GM19351 (cell line): ENCODE results near the gene FGF7.
"Not testable (repeated sequence)": the region's sequence is repeated elsewhere in the genome, so short reads cannot be mapped to it uniquely, and the experiment has no call there.

Experiments used
- ATAC-seq: cut with Tn5 transposase; IDR thresholded peaks from one replicate; pipeline ENCODE4 v1.9.1; 2021; ENCODE audit warnings: mild to moderate bottlenecking, moderate library complexity; ENCODE audit not compliant: unreplicated experiment

FGF7 gene

GRCh38 chr15:49438962-49439631, 16.1 kb downstream of the FGF7 start:
- peak; percentile 92 for ATAC-seq

- ATAC-seq: no peak
These were observed 16.8 kb downstream of the FGF7 start for GRCh38 chr15:49439678-49440395.

GRCh38 chr15:49441356-49441755, 18.3 kb downstream of the FGF7 start:
- ATAC-seq: no peak

DNA sequence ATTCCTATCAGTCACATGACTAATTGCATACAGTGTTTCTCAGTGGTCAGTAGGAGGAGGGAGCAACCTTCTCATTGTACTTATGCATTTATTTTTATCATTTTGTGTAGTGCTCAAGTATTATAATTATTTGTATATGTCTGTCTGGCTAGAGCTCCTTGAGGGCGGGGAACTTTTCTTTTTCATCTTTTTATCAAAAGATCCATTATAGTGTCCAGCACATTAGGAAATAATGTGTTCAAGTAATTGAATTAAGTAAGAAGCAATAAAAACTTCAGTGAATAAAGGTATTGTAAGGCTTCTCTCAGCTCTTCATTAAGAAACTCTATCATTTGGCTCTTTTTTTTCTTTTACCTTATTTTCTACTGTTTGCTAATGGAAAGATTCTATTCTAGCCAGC, 18.8 kb downstream of the FGF7 start:
- ATAC-seq: no peak

GRCh38 chr15:49452595-49452994, 29.6 kb downstream of the FGF7 start:
- ATAC-seq: no peak

DNA sequence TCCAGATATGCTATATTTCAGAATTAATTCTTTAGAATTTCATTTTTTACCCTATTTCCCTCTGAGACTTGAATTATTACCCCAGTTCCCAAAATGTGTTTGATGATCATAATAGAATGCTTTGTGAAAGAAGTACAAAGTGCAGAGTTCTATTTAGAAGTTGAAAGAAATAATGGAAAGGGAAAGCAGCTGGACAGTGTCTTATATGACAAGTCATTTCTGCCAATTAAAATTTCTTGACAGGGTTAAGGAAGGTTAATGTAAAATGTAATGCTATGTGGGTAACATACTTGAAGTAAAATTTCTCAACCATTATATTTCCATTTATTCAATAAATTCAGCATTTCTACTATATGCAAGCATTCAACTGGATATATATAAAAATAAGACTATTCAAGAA, 33.1 kb downstream of the FGF7 start:
- ATAC-seq: no peak

DNA sequence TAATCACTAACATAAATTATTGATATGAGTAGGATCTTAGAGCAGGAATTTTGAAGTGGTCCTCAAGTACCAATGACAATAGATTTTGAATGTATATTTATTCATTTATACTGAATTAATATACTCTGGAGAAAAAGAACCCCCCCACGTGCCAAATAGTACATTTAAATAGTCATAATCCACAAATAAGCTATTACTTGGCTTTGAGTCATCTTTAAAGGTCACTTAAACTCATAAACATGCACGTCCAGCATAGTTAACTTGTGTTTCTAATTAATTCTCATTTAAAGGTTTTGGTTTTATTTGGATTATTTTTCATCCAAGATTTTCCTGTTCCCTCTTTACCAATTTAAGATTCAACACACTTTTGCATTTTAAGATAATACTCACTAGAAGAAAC, 35.1 kb downstream of the FGF7 start:
- ATAC-seq: no peak

DNA sequence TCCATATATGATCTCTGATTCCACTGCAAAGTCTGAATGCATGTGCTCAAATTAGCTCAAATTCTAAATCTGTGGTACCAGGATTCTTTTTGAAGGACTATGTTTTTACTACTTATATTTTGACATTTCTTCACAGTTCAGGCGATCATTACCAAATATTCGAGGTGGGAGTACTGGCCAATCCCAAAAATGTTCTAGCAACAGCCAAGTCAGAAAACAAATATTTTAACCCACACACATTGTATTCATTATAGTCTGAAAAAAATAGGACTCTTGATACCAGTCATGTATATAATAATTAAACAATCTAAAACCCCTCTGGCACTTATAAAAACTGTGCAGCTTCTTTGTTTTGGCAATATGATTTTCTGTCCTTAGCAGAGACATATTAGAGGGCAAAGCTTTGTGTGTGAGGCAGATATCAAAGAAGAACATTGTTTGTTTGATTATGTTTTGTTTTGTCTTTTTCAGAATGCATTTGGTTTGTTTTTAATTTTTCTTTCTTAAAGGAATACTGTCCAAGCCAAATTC, 37.4 kb downstream of the FGF7 start:
- ATAC-seq: no peak

- ATAC-seq: no peak
These were observed 39.3 kb downstream of the FGF7 start for GRCh38 chr15:49462232-49462844.

GRCh38 chr15:49464522-49464921, 41.5 kb downstream of the FGF7 start:
- no peak for ATAC-seq

DNA sequence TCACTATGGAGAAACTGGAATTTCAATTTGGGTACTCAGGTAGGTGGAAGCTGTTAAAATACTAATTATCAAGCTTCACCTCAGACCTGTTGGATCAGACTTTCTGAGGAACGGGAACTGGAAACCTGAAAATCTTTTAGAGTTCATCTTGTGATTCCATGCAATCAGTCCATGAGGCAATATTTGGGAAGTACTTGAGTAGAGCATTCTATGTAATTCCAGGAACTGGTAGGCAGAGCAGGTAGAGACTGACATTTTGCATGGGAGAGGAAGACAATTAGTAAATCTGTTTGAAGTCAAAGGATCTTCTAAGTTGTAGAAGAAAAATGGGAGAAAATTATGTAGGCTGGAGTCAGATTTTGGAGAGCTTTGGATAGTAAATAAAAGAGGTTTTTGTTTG, 43.1 kb downstream of the FGF7 start:
- ATAC-seq: no peak

- ATAC-seq: no peak
These were observed 44.9 kb downstream of the FGF7 start for GRCh38 chr15:49467746-49468480.

DNA sequence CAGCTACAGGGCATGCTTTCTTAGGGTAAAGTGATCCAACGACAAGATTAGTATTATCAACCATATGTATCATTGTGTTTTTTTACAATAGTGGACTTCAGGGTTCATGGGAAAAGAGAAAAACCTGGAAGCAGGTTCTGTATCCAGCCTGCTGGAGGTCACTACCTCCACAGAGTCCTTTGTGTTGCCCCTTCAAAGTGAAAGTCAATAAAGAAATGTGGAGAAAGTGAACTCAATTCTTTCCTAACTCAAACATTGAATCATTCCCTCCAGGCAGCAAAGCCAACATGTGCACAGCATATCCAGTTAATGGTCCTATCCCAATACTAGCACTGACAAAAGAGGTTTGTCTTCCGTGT, 45.4 kb downstream of the FGF7 start:
- ATAC-seq: no peak

DNA sequence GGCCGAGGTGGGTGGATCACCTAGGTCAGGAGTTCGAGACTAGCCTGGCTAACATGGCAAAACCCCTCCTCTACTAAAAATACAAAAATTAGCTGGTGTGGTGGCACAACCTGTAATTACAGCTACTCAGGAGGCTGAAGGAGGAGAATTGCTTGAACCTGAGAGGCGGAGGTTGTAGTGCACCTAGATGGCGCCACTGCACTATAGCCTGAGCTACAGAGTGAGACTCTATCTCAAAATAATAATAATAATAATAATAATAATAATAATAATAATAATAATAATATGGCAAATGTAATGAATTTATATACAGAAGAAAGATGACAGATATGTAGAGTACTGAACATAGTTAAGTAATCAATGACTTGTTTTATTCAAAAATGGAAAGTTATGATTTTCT, 48.2 kb downstream of the FGF7 start:
- ATAC-seq: peak; percentile 38

- peak; percentile 81 for ATAC-seq
These were observed 48.7 kb downstream of the FGF7 start for GRCh38 chr15:49471733-49472132.

GRCh38 chr15:49472338-49472737, 49.3 kb downstream of the FGF7 start:
- ATAC-seq: no peak

DNA sequence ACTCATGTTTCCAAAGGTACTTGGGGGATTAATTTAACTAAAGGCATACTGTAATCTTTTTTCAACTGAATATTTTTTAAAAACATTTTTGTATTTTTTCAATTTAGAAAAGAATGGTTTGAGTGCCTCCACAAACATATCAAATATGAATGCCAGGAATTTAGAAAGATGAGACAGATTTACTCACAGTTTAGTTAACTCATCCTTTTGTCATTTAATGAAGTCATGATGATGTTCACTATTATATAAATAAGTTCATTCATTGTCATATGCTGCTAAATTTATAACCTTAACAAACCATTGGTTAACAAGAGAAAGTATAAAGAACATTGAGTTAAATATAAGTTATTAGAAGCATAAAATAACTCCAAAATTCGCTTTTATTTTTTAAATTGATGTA, 50.0 kb downstream of the FGF7 start:
- no peak for ATAC-seq

DNA sequence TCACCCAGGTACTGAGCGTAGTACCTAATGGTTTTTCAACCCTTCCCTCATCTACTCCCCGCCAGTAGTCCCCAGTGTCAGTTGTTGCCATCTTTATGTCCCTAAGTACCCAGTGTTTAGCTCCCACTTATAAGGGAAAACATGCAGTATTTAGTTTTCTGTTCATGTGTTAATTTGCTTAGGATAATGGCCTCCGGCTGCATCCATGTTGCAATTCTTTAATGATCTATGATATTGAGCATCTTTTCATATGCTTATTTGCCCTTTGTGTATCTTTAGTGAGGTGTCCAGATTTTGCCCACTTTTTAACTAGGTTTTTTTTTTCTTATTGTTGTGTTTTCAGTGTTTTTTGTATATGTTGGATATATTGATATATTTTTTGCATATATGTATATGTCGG, 55.0 kb downstream of the FGF7 start:
- not testable (repeated sequence) for ATAC-seq

- not testable (repeated sequence) for ATAC-seq
These were observed 55.9 kb downstream of the FGF7 start for GRCh38 chr15:49478982-49479381.

- not testable (repeated sequence) for ATAC-seq
These were observed 62.4 kb downstream of the FGF7 start for GRCh38 chr15:49485401-49485800.

DNA sequence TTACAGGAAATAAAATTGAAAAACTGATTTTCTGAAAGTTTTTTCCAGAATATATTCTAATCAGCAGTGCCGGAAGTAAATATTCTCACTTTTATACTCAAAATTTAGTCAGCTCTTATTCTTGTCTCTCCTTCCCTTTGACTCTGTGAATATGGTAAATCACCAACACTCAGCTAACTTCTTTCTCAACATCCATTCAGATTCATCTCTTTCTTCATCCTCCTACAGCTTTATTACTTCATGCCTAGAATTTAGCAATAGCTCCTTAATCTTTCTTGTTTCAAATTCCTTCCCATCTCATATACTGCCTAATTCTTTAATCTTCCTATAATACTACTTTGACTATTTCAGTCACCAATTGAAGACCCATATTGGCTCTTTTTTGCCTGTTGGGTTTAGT, 67.9 kb downstream of the FGF7 start:
- no peak for ATAC-seq
